ENCODE data around the gene TAF5.
A peak's percentile ranks its signal among the peaks of the same experiment; 100 is the strongest.

TAF5 gene

GRCh38 chr10:103367782-103368518, at the start of gene TAF5:
TAF5 (plus strand) TSS chr10:103367976; CDS start chr10:103367990, 14 bp downstream.
- peak; percentile 80 for TF ChIP-seq USF1 (IDR thresholded peaks at IDR 0.05)
- TF ChIP-seq TEAD4 (IDR thresholded peaks at IDR 0.05): peak; percentile 75
- TF ChIP-seq RAD21 (IDR thresholded peaks at IDR 0.05; ENCODE audit: low read depth): no peak
- peak; percentile 68 for TF ChIP-seq TCF12 (IDR thresholded peaks at IDR 0.05; ENCODE audit: low read depth)
- TF ChIP-seq YY1 (IDR thresholded peaks at IDR 0.05; ENCODE audit: low read depth): peak; percentile 100
- peak; percentile 65; the same call in 1 of the 2 replicates for TF ChIP-seq CREB1 (IDR thresholded peaks at IDR 0.05; ENCODE audit: low read depth)
- peak; percentile 53 for TF ChIP-seq NFIC (IDR thresholded peaks at IDR 0.05)
- TF ChIP-seq REST (IDR thresholded peaks at IDR 0.05; ENCODE audit: low read depth): peak; percentile 60
- TF ChIP-seq ZBTB7A (IDR thresholded peaks at IDR 0.05; ENCODE audit: low read depth): no peak; the same call in 1 of the 2 replicates
- peak; percentile 44; the same call in 1 of the 2 replicates for TF ChIP-seq EP300 (IDR thresholded peaks at IDR 0.05; ENCODE audit: borderline replicate concordance)
- peak; percentile 96 for TF ChIP-seq MAX (IDR thresholded peaks at IDR 0.05)
- TF ChIP-seq TAF1 (IDR thresholded peaks at IDR 0.05; ENCODE audit: low read depth): peak; percentile 100
- peak; percentile 94 for TF ChIP-seq FOXM1 (IDR thresholded peaks at IDR 0.05; ENCODE audit: borderline replicate concordance, low read depth)
- peak; percentile 59 for TF ChIP-seq EGR1 (IDR thresholded peaks at IDR 0.05)
- peak; percentile 64 for TF ChIP-seq CEBPB (IDR thresholded peaks at IDR 0.05)

GRCh38 chr10:103327906-103328305, 39.9 kb upstream of the TAF5 start:
- TF ChIP-seq YY1 (IDR thresholded peaks at IDR 0.05; ENCODE audit: low read depth) (no peak), ZBTB7A (IDR thresholded peaks at IDR 0.05; ENCODE audit: low read depth) (no peak)

GRCh38 chr10:103333934-103334520, 33.7 kb upstream of the TAF5 start:
- TF ChIP-seq MAX (IDR thresholded peaks at IDR 0.05) (no peak), TEAD4 (IDR thresholded peaks at IDR 0.05) (no peak), CREB1 (IDR thresholded peaks at IDR 0.05; ENCODE audit: low read depth) (no peak), TCF12 (IDR thresholded peaks at IDR 0.05; ENCODE audit: low read depth) (no peak), RAD21 (IDR thresholded peaks at IDR 0.05; ENCODE audit: low read depth) (peak; percentile 38; the same call in 1 of the 2 replicates), TAF1 (IDR thresholded peaks at IDR 0.05; ENCODE audit: low read depth) (no peak), ZBTB7A (IDR thresholded peaks at IDR 0.05; ENCODE audit: low read depth) (no peak)

GRCh38 chr10:103334567-103334966, 33.2 kb upstream of the TAF5 start:
- TF ChIP-seq CEBPB (IDR thresholded peaks at IDR 0.05) (no peak), EGR1 (IDR thresholded peaks at IDR 0.05) (no peak), FOXM1 (IDR thresholded peaks at IDR 0.05; ENCODE audit: borderline replicate concordance, low read depth) (no peak), USF1 (IDR thresholded peaks at IDR 0.05) (no peak), YY1 (IDR thresholded peaks at IDR 0.05; ENCODE audit: low read depth) (no peak), MAX (IDR thresholded peaks at IDR 0.05) (no peak), RAD21 (IDR thresholded peaks at IDR 0.05; ENCODE audit: low read depth) (no peak), ZBTB7A (IDR thresholded peaks at IDR 0.05; ENCODE audit: low read depth) (no peak), TAF1 (IDR thresholded peaks at IDR 0.05; ENCODE audit: low read depth) (no peak), REST (IDR thresholded peaks at IDR 0.05; ENCODE audit: low read depth) (no peak)

GRCh38 chr10:103336370-103336769, 31.4 kb upstream of the TAF5 start:
- TF ChIP-seq REST (IDR thresholded peaks at IDR 0.05; ENCODE audit: low read depth) (no peak), TAF1 (IDR thresholded peaks at IDR 0.05; ENCODE audit: low read depth) (no peak), TEAD4 (IDR thresholded peaks at IDR 0.05) (no peak), MAX (IDR thresholded peaks at IDR 0.05) (no peak), NFIC (IDR thresholded peaks at IDR 0.05) (no peak), EGR1 (IDR thresholded peaks at IDR 0.05) (no peak), RAD21 (IDR thresholded peaks at IDR 0.05; ENCODE audit: low read depth) (no peak), TCF12 (IDR thresholded peaks at IDR 0.05; ENCODE audit: low read depth) (no peak), CEBPB (IDR thresholded peaks at IDR 0.05) (no peak)
